IPS-18a (cell line): ENCODE results near the gene NCKAP5.

ENCODE experiments used
- H3K27ac ChIP-seq: one replicate; pipeline ENCODE4 v1.5.1; 2013; ENCODE audit warnings: low read length
- H3K27me3 ChIP-seq: one replicate; pipeline ENCODE4 v1.6.1; 2013; ENCODE audit warnings: mild to moderate bottlenecking, low read length; ENCODE audit not compliant: control insufficient read depth, insufficient read depth
- H3K36me3 ChIP-seq: one replicate; pipeline ENCODE4 v1.6.1; 2013; ENCODE audit warnings: low read depth, low read length; ENCODE audit not compliant: control insufficient read depth
- H3K4me1 ChIP-seq: one replicate; pipeline ENCODE4 v1.6.1; 2013; ENCODE audit warnings: low read depth, low read length; ENCODE audit not compliant: control insufficient read depth
- H3K4me3 ChIP-seq: one replicate; pipeline ENCODE4 v1.5.1; 2013; ENCODE audit warnings: low read length
- H3K9ac ChIP-seq: one replicate; pipeline ENCODE4 v1.6.1; 2013; ENCODE audit warnings: mild to moderate bottlenecking, low read length, moderate library complexity
- H3K9me3 ChIP-seq: one replicate; pipeline ENCODE4 v1.6.1; 2013; ENCODE audit warnings: low read depth, low read length; ENCODE audit not compliant: control insufficient read depth

NCKAP5 gene

GRCh38 chr2:133158442-133158841 is 409.8 kb downstream of the NCKAP5 start:
- H3K27me3 ChIP-seq, result no peaks in the 10 kb centered on the region
- no peaks in the 10 kb centered on the region for H3K4me1 ChIP-seq
- no peak overlapping the region for H3K9ac ChIP-seq
- no peak overlapping the region for H3K4me3 ChIP-seq
- H3K27ac ChIP-seq, result no peak overlapping the region
- peaks cover 6% of the 10 kb centered on the region for H3K9me3 ChIP-seq
- H3K36me3 ChIP-seq, result no peaks in the 10 kb centered on the region

GRCh38 chr2:133158024-133158423 is 410.2 kb downstream of the NCKAP5 start:
- H3K4me1 ChIP-seq, result no peaks in the 10 kb centered on the region
- H3K36me3 ChIP-seq, result no peaks in the 10 kb centered on the region

GRCh38 chr2:133157141-133157540 is 411.1 kb downstream of the NCKAP5 start:
- no peaks in the 10 kb centered on the region for H3K4me1 ChIP-seq

More at GRCh38 chr2:133158024-133158423, 410.2 kb downstream of the NCKAP5 start:
- H3K9ac ChIP-seq, result no peak overlapping the region
- H3K4me3 ChIP-seq, result no peak overlapping the region
- H3K9me3 ChIP-seq, result peaks cover 6% of the 10 kb centered on the region
- H3K27ac ChIP-seq, result no peak overlapping the region
- H3K27me3 ChIP-seq, result no peaks in the 10 kb centered on the region

GRCh38 chr2:133152801-133153200 is 415.5 kb downstream of the NCKAP5 start:
- Histone ChIP-seq H3K36me3 (no peaks in the 10 kb centered on the region), H3K27me3 (no peaks in the 10 kb centered on the region), H3K9ac (no peak overlapping the region), H3K27ac (no peak overlapping the region), H3K4me1 (no peaks in the 10 kb centered on the region), H3K9me3 (peaks cover 4% of the 10 kb centered on the region), H3K4me3 (no peak overlapping the region)

More at GRCh38 chr2:133157141-133157540, 411.1 kb downstream of the NCKAP5 start:
- Histone ChIP-seq H3K36me3 (no peaks in the 10 kb centered on the region), H3K9ac (no peak overlapping the region), H3K27ac (no peak overlapping the region), H3K4me3 (no peak overlapping the region), H3K27me3 (no peaks in the 10 kb centered on the region), H3K9me3 (peaks cover 6% of the 10 kb centered on the region)

GRCh38 chr2:133148187-133148586 is 420.1 kb downstream of the NCKAP5 start:
- Histone ChIP-seq H3K4me3 (no peak overlapping the region), H3K9ac (no peak overlapping the region), H3K4me1 (no peaks in the 10 kb centered on the region), H3K9me3 (no peaks in the 10 kb centered on the region), H3K27me3 (no peaks in the 10 kb centered on the region), H3K36me3 (no peaks in the 10 kb centered on the region), H3K27ac (no peak overlapping the region)

- peaks cover 8% of the 10 kb centered on the region for H3K4me1 ChIP-seq
- H3K9me3 ChIP-seq, result no peaks in the 10 kb centered on the region
- H3K36me3 ChIP-seq, result no peaks in the 10 kb centered on the region
- H3K9ac ChIP-seq, result no peak overlapping the region
- H3K4me3 ChIP-seq, result no peak overlapping the region
- no peaks in the 10 kb centered on the region for H3K27me3 ChIP-seq
- H3K27ac ChIP-seq, result no peak overlapping the region
These were observed 421.4 kb downstream of the NCKAP5 start for GRCh38 chr2:133146893-133147292.

GRCh38 chr2:133143645-133144044 is 424.6 kb downstream of the NCKAP5 start:
- no peak overlapping the region for H3K4me3 ChIP-seq
- H3K27me3 ChIP-seq, result peaks cover 7% of the 10 kb centered on the region
- no peak overlapping the region for H3K27ac ChIP-seq
- no peak overlapping the region for H3K9ac ChIP-seq
- no peaks in the 10 kb centered on the region for H3K36me3 ChIP-seq
- H3K9me3 ChIP-seq, result no peaks in the 10 kb centered on the region
- peaks cover 39% of the 10 kb centered on the region for H3K4me1 ChIP-seq

- no peak overlapping the region for H3K4me3 ChIP-seq
- peaks cover 44% of the 10 kb centered on the region for H3K4me1 ChIP-seq
- H3K9me3 ChIP-seq, result no peaks in the 10 kb centered on the region
- H3K36me3 ChIP-seq, result no peaks in the 10 kb centered on the region
- H3K27me3 ChIP-seq, result peaks cover 7% of the 10 kb centered on the region
- H3K9ac ChIP-seq, result no peak overlapping the region
- no peak overlapping the region for H3K27ac ChIP-seq
These were observed 426.2 kb downstream of the NCKAP5 start for GRCh38 chr2:133142087-133142486.

- H3K4me3 ChIP-seq, result peak overlapping the region; percentile 47
- peaks cover 44% of the 10 kb centered on the region for H3K4me1 ChIP-seq
- no peaks in the 10 kb centered on the region for H3K36me3 ChIP-seq
- peaks cover 7% of the 10 kb centered on the region for H3K27me3 ChIP-seq
- H3K9ac ChIP-seq, result no peak overlapping the region
- H3K27ac ChIP-seq, result no peak overlapping the region
- H3K9me3 ChIP-seq, result no peaks in the 10 kb centered on the region
These were observed 427.6 kb downstream of the NCKAP5 start for GRCh38 chr2:133140620-133141019.

- H3K27ac ChIP-seq, result peak overlapping the region; percentile 69
- H3K4me3 ChIP-seq, result peak overlapping the region; percentile 47
- peaks cover 44% of the 10 kb centered on the region for H3K4me1 ChIP-seq
- H3K9ac ChIP-seq, result no peak overlapping the region
- H3K36me3 ChIP-seq, result no peaks in the 10 kb centered on the region
- H3K27me3 ChIP-seq, result peaks cover 7% of the 10 kb centered on the region
- H3K9me3 ChIP-seq, result no peaks in the 10 kb centered on the region
These were observed 428.3 kb downstream of the NCKAP5 start for GRCh38 chr2:133139847-133140533.

GRCh38 chr2:133138693-133139092 is 429.6 kb downstream of the NCKAP5 start:
- Histone ChIP-seq H3K27ac (no peak overlapping the region), H3K9me3 (no peaks in the 10 kb centered on the region), H3K4me3 (no peak overlapping the region), H3K9ac (no peak overlapping the region), H3K4me1 (peaks cover 44% of the 10 kb centered on the region), H3K27me3 (peaks cover 7% of the 10 kb centered on the region), H3K36me3 (no peaks in the 10 kb centered on the region)

- Histone ChIP-seq H3K36me3 (no peaks in the 10 kb centered on the region), H3K9ac (no peak overlapping the region), H3K27me3 (no peaks in the 10 kb centered on the region), H3K4me3 (no peak overlapping the region), H3K9me3 (no peaks in the 10 kb centered on the region), H3K27ac (no peak overlapping the region), H3K4me1 (peaks cover 20% of the 10 kb centered on the region)
These were observed 433.1 kb downstream of the NCKAP5 start for GRCh38 chr2:133135035-133135654.
